A673 (cell line): ENCODE data around the gene PDGFB. TPM values are rescaled to one million over a fixed set of nuclear protein-coding genes. Genes with fewer than 3 reads are reported as not detected.

Experiments
- BruUV-seq: library from RNA; stranded (reverse); fragments of 400-500 nt; replicated peaks from 2 replicates; lab custom pipeline; 2021; lab: Mats Ljungman, UMichigan
- CTCF ChIA-PET: fragments of 300-600 bp; sonication (Branson Sonifier 250); formaldehyde crosslinking; loops from one replicate; lab custom pipeline; 2022; ENCODE audit warnings: antibody characterized with exemption; lab: Charles Lee
- POLR2A ChIA-PET: fragments of 300-600 bp; sonication (Branson Sonifier 250); formaldehyde crosslinking; loops from one replicate; lab custom pipeline; 2022; ENCODE audit warnings: antibody characterized with exemption; ENCODE audit not compliant: low non-redundant PET; lab: Charles Lee
- DNase-seq: peaks from one replicate; pipeline ENCODE4 v3.0.0-alpha.2; 2015; ENCODE audit warnings: low spot score
- H3K27ac ChIP-seq: fragments of 200-600 bp; sonication (generic); 2 replicates; pipeline ENCODE4 v1.5.1; 2016; ENCODE audit warnings: mixed run types, low read depth, mild to moderate bottlenecking, mixed read lengths, antibody characterized with exemption, low read length; ENCODE audit not compliant: poor library complexity, severe bottlenecking
- H3K27me3 ChIP-seq: fragments of 200-600 bp; sonication (generic); replicated peaks from 2 replicates; pipeline ENCODE4 v1.6.1; 2017; ENCODE audit warnings: mixed run types, low read depth, mild to moderate bottlenecking, mixed read lengths, antibody characterized with exemption, low read length; ENCODE audit not compliant: insufficient read depth, poor library complexity
- H3K36me3 ChIP-seq: fragments of 200-600 bp; sonication (generic); 2 replicates; pipeline ENCODE4 v1.6.1; 2016; ENCODE audit warnings: mixed run types, mild to moderate bottlenecking, mixed read lengths, antibody characterized with exemption, low read length; ENCODE audit not compliant: insufficient read depth, poor library complexity, severe bottlenecking
- H3K4me1 ChIP-seq: fragments of 200-600 bp; sonication (generic); 2 replicates; pipeline ENCODE4 v1.6.1; 2017; ENCODE audit warnings: mixed run types, mild to moderate bottlenecking, mixed read lengths, antibody characterized with exemption, low read length; ENCODE audit not compliant: insufficient read depth, poor library complexity, severe bottlenecking
- H3K4me3 ChIP-seq: fragments of 200-600 bp; sonication (generic); 2 replicates; pipeline ENCODE4 v1.5.1; 2016; ENCODE audit warnings: low read depth, mixed run types, mild to moderate bottlenecking, mixed read lengths, low read length; ENCODE audit not compliant: poor library complexity, severe bottlenecking
- H3K9me3 ChIP-seq: fragments of 200-600 bp; sonication (generic); 2 replicates; pipeline ENCODE4 v1.6.1; 2016; ENCODE audit warnings: mixed run types, low read depth, mild to moderate bottlenecking, mixed read lengths, antibody characterized with exemption, low read length; ENCODE audit not compliant: poor library complexity, severe bottlenecking
- EZH2 ChIP-seq: fragments of 200-600 bp; sonication (generic); IDR thresholded peaks from 2 replicates; pipeline ENCODE4 v1.6.1; 2017; ENCODE audit warnings: borderline replicate concordance, low read depth, mild to moderate bottlenecking, mixed read lengths, antibody characterized with exemption, low read length; ENCODE audit not compliant: poor library complexity, severe bottlenecking
- intact Hi-C: fragments of 100-400 bp; cut with micrococcal nuclease; formaldehyde crosslinking; loops from one replicate; pipeline ENCODE4 v1.10.0; 2022; ENCODE audit not compliant: unreplicated experiment
- total RNA-seq: library from RNA; stranded (reverse); gene quantifications from 2 replicates; pipeline ENCODE4 v1.2.3, GENCODE V29; 2021
- TF ChIP-seq, protein P1 (sequence below): fragments of 300-800, 200-600 bp; sonication (generic); conservative IDR thresholded peaks from 2 replicates; pipeline ENCODE4 v1.5.1; 2017; ENCODE audit warnings: low read depth, mild to moderate bottlenecking, antibody characterized with exemption, low read length, moderate library complexity, mixed read lengths

PDGFB gene
- total RNA-seq, 1 experiment from 2014 or later: 0.09 TPM

- H3K27me3 ChIP-seq: no peaks in the 10 kb centered on the region
- no peak for DNase-seq
- no peaks in the 10 kb centered on the region for H3K4me1 ChIP-seq
- intact Hi-C loops: no loop called here
- no peaks in the 10 kb centered on the region for H3K9me3 ChIP-seq
- no TSS peak for BruUV-seq
- CTCF ChIA-PET: no interaction called here
- H3K4me3 ChIP-seq: no peak overlapping the region
- no peaks in the 10 kb centered on the region for H3K36me3 ChIP-seq
- POLR2A ChIA-PET: no interaction called here
- TF ChIP-seq EZH2: no peak
- TF ChIP-seq, protein P1, sequence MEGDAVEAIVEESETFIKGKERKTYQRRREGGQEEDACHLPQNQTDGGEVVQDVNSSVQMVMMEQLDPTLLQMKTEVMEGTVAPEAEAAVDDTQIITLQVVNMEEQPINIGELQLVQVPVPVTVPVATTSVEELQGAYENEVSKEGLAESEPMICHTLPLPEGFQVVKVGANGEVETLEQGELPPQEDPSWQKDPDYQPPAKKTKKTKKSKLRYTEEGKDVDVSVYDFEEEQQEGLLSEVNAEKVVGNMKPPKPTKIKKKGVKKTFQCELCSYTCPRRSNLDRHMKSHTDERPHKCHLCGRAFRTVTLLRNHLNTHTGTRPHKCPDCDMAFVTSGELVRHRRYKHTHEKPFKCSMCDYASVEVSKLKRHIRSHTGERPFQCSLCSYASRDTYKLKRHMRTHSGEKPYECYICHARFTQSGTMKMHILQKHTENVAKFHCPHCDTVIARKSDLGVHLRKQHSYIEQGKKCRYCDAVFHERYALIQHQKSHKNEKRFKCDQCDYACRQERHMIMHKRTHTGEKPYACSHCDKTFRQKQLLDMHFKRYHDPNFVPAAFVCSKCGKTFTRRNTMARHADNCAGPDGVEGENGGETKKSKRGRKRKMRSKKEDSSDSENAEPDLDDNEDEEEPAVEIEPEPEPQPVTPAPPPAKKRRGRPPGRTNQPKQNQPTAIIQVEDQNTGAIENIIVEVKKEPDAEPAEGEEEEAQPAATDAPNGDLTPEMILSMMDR: no peak
- no peak overlapping the region for H3K27ac ChIP-seq
These were observed 36.6 kb downstream of the PDGFB start for GRCh38 chr22:39208013-39208680.

DNA sequence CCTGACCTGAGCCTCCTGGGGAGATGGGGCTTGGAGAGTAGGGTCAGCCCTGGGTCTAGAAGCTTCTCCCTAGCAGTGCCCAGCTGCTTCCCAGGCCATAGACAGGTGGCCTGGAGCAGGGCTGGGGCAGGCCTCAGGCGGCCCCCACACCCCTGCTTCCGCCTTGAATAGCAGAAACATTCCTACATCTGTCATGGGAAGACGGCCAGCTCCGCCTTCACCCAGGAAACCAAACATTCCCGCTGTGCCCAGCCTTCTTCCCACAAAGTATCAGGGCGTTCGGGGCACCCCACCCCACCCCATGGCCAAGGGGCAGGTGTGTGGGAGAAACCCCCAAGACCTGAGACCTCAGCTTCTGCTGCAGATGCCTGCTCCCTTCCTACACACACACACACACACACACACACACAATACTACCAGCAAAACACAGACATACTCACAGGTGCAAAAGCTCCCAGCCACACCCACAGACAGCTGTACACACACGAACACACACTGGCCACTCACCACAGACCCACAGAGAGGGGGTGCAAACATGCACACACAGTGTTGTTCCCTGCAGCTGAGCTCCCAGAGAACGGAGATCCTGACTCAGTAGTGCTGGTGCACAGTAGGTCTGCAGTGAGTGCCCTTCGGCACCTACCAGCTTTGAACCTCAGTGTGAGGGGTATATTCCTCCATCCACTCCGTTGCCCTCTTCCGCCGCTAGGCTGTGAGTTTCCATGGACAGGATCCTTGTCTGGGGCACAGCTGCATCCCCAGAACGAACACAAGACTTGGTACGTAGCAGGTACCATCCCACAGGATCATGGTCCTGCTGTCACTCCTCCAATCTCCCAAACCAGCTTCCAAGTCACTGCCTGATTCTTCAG lies 37.4 kb downstream of the PDGFB start:
- intact Hi-C loops: no loop called here
- H3K27ac ChIP-seq: no peak overlapping the region
- H3K9me3 ChIP-seq: no peaks in the 10 kb centered on the region
- H3K4me3 ChIP-seq: no peak overlapping the region
- ChIA-PET CTCF (no interaction called here), POLR2A (no interaction called here)
- DNase-seq: no peak
- H3K4me1 ChIP-seq: no peaks in the 10 kb centered on the region
- no TSS peak for BruUV-seq
- no peaks in the 10 kb centered on the region for H3K27me3 ChIP-seq
- TF ChIP-seq, protein P1: no peak
- TF ChIP-seq EZH2: no peak
- no peaks in the 10 kb centered on the region for H3K36me3 ChIP-seq

DNA sequence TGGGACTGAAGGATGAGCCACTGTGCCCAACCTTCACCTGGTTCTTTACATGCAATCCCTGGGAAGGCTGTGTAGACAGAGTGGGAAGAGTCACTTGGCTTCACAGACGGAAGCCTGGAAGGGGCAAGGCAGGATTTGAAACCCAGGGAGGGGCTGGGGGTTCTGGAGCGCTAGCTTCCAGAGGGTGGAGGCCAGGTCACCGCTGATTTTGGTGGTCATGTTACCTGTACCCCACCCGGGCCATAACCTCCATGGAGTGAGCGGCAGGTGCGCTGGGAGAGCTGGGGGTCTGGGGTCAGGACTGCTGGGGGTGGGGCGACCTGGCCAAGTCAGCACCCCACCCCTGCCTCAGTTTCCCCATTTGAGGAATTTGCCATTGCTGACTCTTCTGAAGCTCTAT lies 38.3 kb downstream of the PDGFB start:
- BruUV-seq: no TSS peak

More for the DNA sequence above, 38.3 kb downstream of the PDGFB start:
- no peaks in the 10 kb centered on the region for H3K27me3 ChIP-seq
- TF ChIP-seq, protein P1: no peak
- TF ChIP-seq EZH2: no peak
- no peak overlapping the region for H3K4me3 ChIP-seq
- DNase-seq: no peak
- intact Hi-C loops: no loop called here
- H3K27ac ChIP-seq: no peak overlapping the region
- H3K36me3 ChIP-seq: no peaks in the 10 kb centered on the region
- ChIA-PET POLR2A (interaction anchor here (1.1 kb wide), 1 partner anchor 314 kb away, joined by 11 read pairs; no protein-coding TSS in a partner anchor), CTCF (no interaction called here)
- no peaks in the 10 kb centered on the region for H3K4me1 ChIP-seq
- no peaks in the 10 kb centered on the region for H3K9me3 ChIP-seq
